HEK293 (cell line): ENCODE results near the gene TBC1D22A.

Experiments
- CTCF ChIA-PET: fragments of 350-600 bp; formaldehyde crosslinking; extraction: SDS; loops from one replicate; lab custom pipeline; 2021; ENCODE audit warnings: antibody characterized with exemption; lab: Yijun Ruan, JAX
- POLR2A ChIA-PET: fragments of 300-600 bp; formaldehyde crosslinking; extraction: SDS; loops from one replicate; lab custom pipeline; 2020; ENCODE audit warnings: antibody characterized with exemption, inconsistent platforms; lab: Yijun Ruan, JAX
- H3K27ac ChIP-seq: fragments of 200-500 bp; sonication (Bioruptor generic); 2 replicates; pipeline ENCODE4 v1.5.1; 2014; ENCODE audit warnings: low read depth, low read length, control low read depth, inconsistent platforms; ENCODE audit errors: extremely low read depth
- H3K36me3 ChIP-seq, 2 experiments: fragments of 200-500 bp in 1 of 2; sonication (Bioruptor generic) in 1 of 2; 1 replicate in 1 of 2; 2 replicates in 1 of 2; pipeline ENCODE4 v1.5.1; 2014 to 2017; ENCODE audit warnings: inconsistent platforms in 2 of 2, low read length in 2 of 2; ENCODE audit not compliant: control insufficient read depth in 2 of 2, insufficient read depth in 1 of 2
- H3K4me1 ChIP-seq: fragments of 200-500 bp; sonication (Bioruptor generic); 2 replicates; pipeline ENCODE4 v1.5.1; 2014; ENCODE audit warnings: mild to moderate bottlenecking, low read length, inconsistent platforms; ENCODE audit not compliant: control insufficient read depth, insufficient read depth
- H3K4me3 ChIP-seq: 2 replicates; pipeline ENCODE4 v1.5.1; 2011; ENCODE audit warnings: low read depth, mild to moderate bottlenecking, control low read depth, low read length, moderate library complexity
- H3K9me3 ChIP-seq: fragments of 200-500 bp; sonication (Bioruptor generic); 2 replicates; pipeline ENCODE4 v1.5.1; 2014; ENCODE audit warnings: low read depth, low read length, inconsistent platforms; ENCODE audit not compliant: control insufficient read depth, insufficient read depth
- BCL11A ChIP-seq: fragments of 450-650 bp; formaldehyde crosslinking; IDR thresholded peaks from 2 replicates; pipeline ENCODE4 v1.5.1; 2016; ENCODE audit warnings: low read depth, missing biosample characterization, missing genetic modification characterization
- FEZF1 ChIP-seq: fragments of 450-650 bp; formaldehyde crosslinking; IDR thresholded peaks from 2 replicates; pipeline ENCODE4 v1.5.1; 2016; ENCODE audit warnings: missing biosample characterization, missing genetic modification characterization
- IKZF3 ChIP-seq: fragments of 450-650 bp; IDR thresholded peaks from 2 replicates; pipeline ENCODE4 v1.5.0; 2018; ENCODE audit warnings: missing biosample characterization, mild to moderate bottlenecking, missing genetic modification characterization, moderate library complexity
- PRDM1 ChIP-seq: fragments of 450-650 bp; formaldehyde crosslinking; IDR thresholded peaks from 2 replicates; pipeline ENCODE4; 2016; ENCODE audit warnings: missing biosample characterization, missing genetic modification characterization
- SP7 ChIP-seq: fragments of 450-650 bp; formaldehyde crosslinking; IDR thresholded peaks from 2 replicates; pipeline ENCODE4 v1.5.1; 2016; ENCODE audit warnings: missing biosample characterization, missing genetic modification characterization
- ZBTB21 ChIP-seq: fragments of 450-650 bp; formaldehyde crosslinking; IDR thresholded peaks from 2 replicates; pipeline ENCODE4 v1.5.1; 2017; ENCODE audit warnings: missing biosample characterization, missing genetic modification characterization
- ZFHX2 ChIP-seq: fragments of 450-650 bp; formaldehyde crosslinking; conservative IDR thresholded peaks from 2 replicates; pipeline ENCODE4 v1.5.1; 2016; ENCODE audit warnings: missing biosample characterization, missing genetic modification characterization
- ZFP41 ChIP-seq: fragments of 450-650 bp; formaldehyde crosslinking; IDR thresholded peaks from 2 replicates; pipeline ENCODE4 v1.5.1; 2016; ENCODE audit warnings: missing biosample characterization, missing genetic modification characterization, borderline replicate concordance
- ZNF114 ChIP-seq: fragments of 450-650 bp; formaldehyde crosslinking; IDR thresholded peaks from 2 replicates; pipeline ENCODE4 v1.5.0; 2017; ENCODE audit warnings: missing biosample characterization, missing genetic modification characterization
- ZNF121 ChIP-seq: fragments of 450-650 bp; formaldehyde crosslinking; IDR thresholded peaks from 2 replicates; pipeline ENCODE4 v1.5.1; 2016; ENCODE audit warnings: missing biosample characterization, missing genetic modification characterization
- ZNF132 ChIP-seq: fragments of 450-650 bp; formaldehyde crosslinking; IDR thresholded peaks from 2 replicates; pipeline ENCODE4 v1.5.1; 2017; ENCODE audit warnings: missing biosample characterization, missing genetic modification characterization, borderline replicate concordance
- ZNF140 ChIP-seq: fragments of 450-650 bp; formaldehyde crosslinking; IDR thresholded peaks from 2 replicates; pipeline ENCODE4 v1.5.1; 2016; ENCODE audit warnings: missing biosample characterization, missing genetic modification characterization
- ZNF174 ChIP-seq: fragments of 450-650 bp; formaldehyde crosslinking; IDR thresholded peaks from 2 replicates; pipeline ENCODE4 v1.5.0; 2017; ENCODE audit warnings: missing biosample characterization, mild to moderate bottlenecking, missing genetic modification characterization
- ZNF280C ChIP-seq: fragments of 450-650 bp; formaldehyde crosslinking; IDR thresholded peaks from 2 replicates; pipeline ENCODE4 v1.5.1; 2016; ENCODE audit warnings: missing biosample characterization, missing genetic modification characterization
- ZNF302 ChIP-seq: fragments of 450-650 bp; formaldehyde crosslinking; IDR thresholded peaks from 2 replicates; pipeline ENCODE4 v1.5.1; 2016; ENCODE audit warnings: missing biosample characterization, missing genetic modification characterization, low read depth
- ZNF362 ChIP-seq: fragments of 450-650 bp; formaldehyde crosslinking; IDR thresholded peaks from 2 replicates; pipeline ENCODE4 v1.5.1; 2016; ENCODE audit warnings: missing biosample characterization, missing genetic modification characterization
- ZNF404 ChIP-seq: fragments of 450-650 bp; formaldehyde crosslinking; IDR thresholded peaks from 2 replicates; pipeline ENCODE4 v1.5.1; 2017; ENCODE audit warnings: missing biosample characterization, missing genetic modification characterization
- ZNF514 ChIP-seq: fragments of 450-650 bp; formaldehyde crosslinking; IDR thresholded peaks from 2 replicates; pipeline ENCODE4 v1.5.1; 2016; ENCODE audit warnings: missing biosample characterization, missing genetic modification characterization
- ZNF518A ChIP-seq: fragments of 450-650 bp; formaldehyde crosslinking; conservative IDR thresholded peaks from 2 replicates; pipeline ENCODE4 v1.5.1; 2016; ENCODE audit warnings: low read depth, missing biosample characterization, missing genetic modification characterization
- ZNF529 ChIP-seq: fragments of 450-650 bp; formaldehyde crosslinking; IDR thresholded peaks from 2 replicates; pipeline ENCODE4 v1.5.1; 2017; ENCODE audit warnings: missing genetic modification characterization, missing biosample characterization; ENCODE audit not compliant: insufficient replicate concordance
- ZNF571 ChIP-seq: fragments of 450-650 bp; formaldehyde crosslinking; IDR thresholded peaks from 2 replicates; pipeline ENCODE4 v1.5.0; 2017; ENCODE audit warnings: missing biosample characterization, missing genetic modification characterization
- ZNF623 ChIP-seq: fragments of 450-650 bp; formaldehyde crosslinking; IDR thresholded peaks from 2 replicates; pipeline ENCODE4 v1.5.1; 2016; ENCODE audit warnings: missing biosample characterization, missing genetic modification characterization
- ZNF624 ChIP-seq: fragments of 450-650 bp; formaldehyde crosslinking; IDR thresholded peaks from 2 replicates; pipeline ENCODE4 v1.5.1; 2017; ENCODE audit warnings: missing biosample characterization, missing genetic modification characterization
- ZNF776 ChIP-seq: fragments of 450-650 bp; formaldehyde crosslinking; IDR thresholded peaks from 2 replicates; pipeline ENCODE4 v1.5.0; 2017; ENCODE audit warnings: missing biosample characterization, missing genetic modification characterization, borderline replicate concordance
- ZNF785 ChIP-seq: fragments of 450-650 bp; formaldehyde crosslinking; IDR thresholded peaks from 2 replicates; pipeline ENCODE4 v1.5.1; 2016; ENCODE audit warnings: missing biosample characterization, missing genetic modification characterization
- ZNF837 ChIP-seq: fragments of 450-650 bp; formaldehyde crosslinking; IDR thresholded peaks from 2 replicates; pipeline ENCODE4 v1.5.1; 2016; ENCODE audit warnings: missing biosample characterization, missing genetic modification characterization

TBC1D22A gene

GRCh38 chr22:47008208-47008885 lies 245.9 kb downstream of the TBC1D22A start:
- TF ChIP-seq ZNF302 (tag by site-specific recombination) (no peak), ZBTB21 (tag by site-specific recombination) (no peak), ZNF571 (tag by site-specific recombination) (no peak), IKZF3 (tag by site-specific recombination) (no peak), ZNF121 (tag by site-specific recombination) (no peak), ZNF404 (tag by site-specific recombination) (no peak), ZFHX2 (tag by site-specific recombination) (no peak), SP7 (no peak), ZNF132 (no peak), ZNF140 (no peak), ZNF514 (tag by site-specific recombination) (no peak), ZNF623 (no peak)
- TF ChIP-seq, all 188 proteins: peak for 0
- CTCF ChIA-PET, result interaction anchor here (0.5 kb wide), 1 partner anchor 80 kb away, joined by 3 read pairs; no protein-coding TSS in a partner anchor
- no peaks in the 10 kb centered on the region for H3K4me1 ChIP-seq
- no peak overlapping the region for H3K27ac ChIP-seq
- H3K36me3 ChIP-seq, result peaks cover 4 to 35% of the 10 kb centered on the region in 2 experiments; a peak in 2 of 3 replicates
- POLR2A ChIA-PET, result no interaction called here
- H3K4me3 ChIP-seq, result no peak overlapping the region
- H3K9me3 ChIP-seq, result no peaks in the 10 kb centered on the region

- Histone ChIP-seq H3K4me1 (no peaks in the 10 kb centered on the region), H3K9me3 (no peaks in the 10 kb centered on the region), H3K27ac (no peak overlapping the region), H3K36me3 (peaks cover 4 to 25% of the 10 kb centered on the region in 2 experiments; a peak in 2 of 3 replicates), H3K4me3 (no peak overlapping the region)
- ChIA-PET POLR2A (no interaction called here), CTCF (interaction anchor here (0.7 kb wide), 1 partner anchor 21 kb away, joined by 3 read pairs; no protein-coding TSS in a partner anchor)
- TF ChIP-seq BCL11A (tag by site-specific recombination) (no peak), ZNF114 (peak; percentile 97), ZFP41 (tag by site-specific recombination) (no peak), IKZF3 (tag by site-specific recombination) (no peak), ZNF362 (tag by site-specific recombination) (no peak), ZNF529 (tag by site-specific recombination) (no peak), FEZF1 (tag by site-specific recombination) (no peak), ZNF785 (tag by site-specific recombination) (peak; percentile 86), PRDM1 (no peak), ZNF280C (peak; percentile 65; the same call in 1 of the 2 replicates), ZNF776 (tag by site-specific recombination) (peak; percentile 86), ZNF518A (tag by site-specific recombination) (no peak), ZNF302 (tag by site-specific recombination) (no peak), ZNF624 (tag by site-specific recombination) (no peak), ZNF174 (tag by site-specific recombination) (no peak), ZNF837 (no peak; the same call in 1 of the 2 replicates), ZNF514 (tag by site-specific recombination) (no peak)
Measured at GRCh38 chr22:47009304-47010101, 247.1 kb downstream of the TBC1D22A start.
